IMR-90 (cell line): ENCODE data around the gene SERPINA5.

Experiments
- MXI1 ChIP-seq: IDR thresholded peaks from 2 replicates; pipeline ENCODE4 v1.6.1; 2012; ENCODE audit warnings: low read depth, mild to moderate bottlenecking, low read length, moderate library complexity, borderline replicate concordance
- RAD21 ChIP-seq: IDR thresholded peaks from 2 replicates; pipeline ENCODE4 v1.6.1; 2012; ENCODE audit warnings: low read length, improper control_type of control experiment
- RFX5 ChIP-seq: IDR thresholded peaks from 2 replicates; pipeline ENCODE4 v1.8.0; 2012; ENCODE audit warnings: low read depth, mild to moderate bottlenecking, low read length, moderate library complexity
- TF ChIP-seq, protein P1 (sequence below): conservative IDR thresholded peaks from 2 replicates; pipeline ENCODE4 v1.5.1; 2012; ENCODE audit warnings: mild to moderate bottlenecking, low read depth, low read length, improper control_type of control experiment
- TF ChIP-seq, protein P2 (sequence below): fragments of 150-350 bp; IDR thresholded peaks from 2 replicates; pipeline ENCODE4 v1.6.1; 2016; ENCODE audit warnings: low read depth, mild to moderate bottlenecking, low read length, moderate library complexity, borderline replicate concordance
- TF ChIP-seq, protein P3 (sequence below): fragments of 150-350 bp; IDR thresholded peaks from 2 replicates; pipeline ENCODE4 v1.6.1; 2017; ENCODE audit warnings: mild to moderate bottlenecking, antibody characterized with exemption, low read length, low read depth

DNA sequence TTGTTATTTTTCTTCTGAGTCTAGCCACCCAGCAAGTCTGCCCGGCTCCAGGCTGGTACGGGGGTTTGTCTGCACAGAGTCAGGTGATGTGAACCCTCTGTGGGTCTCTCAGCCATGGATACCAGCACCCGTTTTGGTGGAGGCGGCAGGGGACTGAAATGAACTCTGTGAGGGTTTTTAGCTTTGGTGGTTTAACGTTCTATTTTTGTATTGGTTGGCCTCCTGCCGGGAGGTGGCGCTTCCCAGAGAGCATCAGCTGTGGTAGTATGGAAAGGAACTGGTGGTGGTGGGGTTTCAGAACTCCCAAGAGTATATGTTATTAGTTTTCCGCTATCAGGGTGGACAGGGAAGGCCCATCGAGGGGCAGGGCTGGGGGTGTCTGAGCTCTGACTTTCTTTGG is 25.2 kb upstream of the SERPINA5 start:
- TF ChIP-seq, protein P1, sequence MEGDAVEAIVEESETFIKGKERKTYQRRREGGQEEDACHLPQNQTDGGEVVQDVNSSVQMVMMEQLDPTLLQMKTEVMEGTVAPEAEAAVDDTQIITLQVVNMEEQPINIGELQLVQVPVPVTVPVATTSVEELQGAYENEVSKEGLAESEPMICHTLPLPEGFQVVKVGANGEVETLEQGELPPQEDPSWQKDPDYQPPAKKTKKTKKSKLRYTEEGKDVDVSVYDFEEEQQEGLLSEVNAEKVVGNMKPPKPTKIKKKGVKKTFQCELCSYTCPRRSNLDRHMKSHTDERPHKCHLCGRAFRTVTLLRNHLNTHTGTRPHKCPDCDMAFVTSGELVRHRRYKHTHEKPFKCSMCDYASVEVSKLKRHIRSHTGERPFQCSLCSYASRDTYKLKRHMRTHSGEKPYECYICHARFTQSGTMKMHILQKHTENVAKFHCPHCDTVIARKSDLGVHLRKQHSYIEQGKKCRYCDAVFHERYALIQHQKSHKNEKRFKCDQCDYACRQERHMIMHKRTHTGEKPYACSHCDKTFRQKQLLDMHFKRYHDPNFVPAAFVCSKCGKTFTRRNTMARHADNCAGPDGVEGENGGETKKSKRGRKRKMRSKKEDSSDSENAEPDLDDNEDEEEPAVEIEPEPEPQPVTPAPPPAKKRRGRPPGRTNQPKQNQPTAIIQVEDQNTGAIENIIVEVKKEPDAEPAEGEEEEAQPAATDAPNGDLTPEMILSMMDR, result no peak
- TF ChIP-seq, protein P2, sequence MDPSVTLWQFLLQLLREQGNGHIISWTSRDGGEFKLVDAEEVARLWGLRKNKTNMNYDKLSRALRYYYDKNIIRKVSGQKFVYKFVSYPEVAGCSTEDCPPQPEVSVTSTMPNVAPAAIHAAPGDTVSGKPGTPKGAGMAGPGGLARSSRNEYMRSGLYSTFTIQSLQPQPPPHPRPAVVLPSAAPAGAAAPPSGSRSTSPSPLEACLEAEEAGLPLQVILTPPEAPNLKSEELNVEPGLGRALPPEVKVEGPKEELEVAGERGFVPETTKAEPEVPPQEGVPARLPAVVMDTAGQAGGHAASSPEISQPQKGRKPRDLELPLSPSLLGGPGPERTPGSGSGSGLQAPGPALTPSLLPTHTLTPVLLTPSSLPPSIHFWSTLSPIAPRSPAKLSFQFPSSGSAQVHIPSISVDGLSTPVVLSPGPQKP, result no peak
- no peak for TF ChIP-seq MXI1
- no peak for TF ChIP-seq RFX5
- TF ChIP-seq, protein P3, sequence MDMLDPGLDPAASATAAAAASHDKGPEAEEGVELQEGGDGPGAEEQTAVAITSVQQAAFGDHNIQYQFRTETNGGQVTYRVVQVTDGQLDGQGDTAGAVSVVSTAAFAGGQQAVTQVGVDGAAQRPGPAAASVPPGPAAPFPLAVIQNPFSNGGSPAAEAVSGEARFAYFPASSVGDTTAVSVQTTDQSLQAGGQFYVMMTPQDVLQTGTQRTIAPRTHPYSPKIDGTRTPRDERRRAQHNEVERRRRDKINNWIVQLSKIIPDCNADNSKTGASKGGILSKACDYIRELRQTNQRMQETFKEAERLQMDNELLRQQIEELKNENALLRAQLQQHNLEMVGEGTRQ, result no peak
- no peak for TF ChIP-seq RAD21
